IMR-90 (cell line): ENCODE measurements around the gene RAB29. TPM values are rescaled to one million over a fixed set of nuclear protein-coding genes. Genes with fewer than 3 reads are reported as not detected.

ENCODE experiments used
- ATAC-seq: fragments of 200-7000 bp; cut with Tn5 transposase; 2 replicates; pipeline ENCODE4 v1.9.1; 2020; ENCODE audit warnings: low read depth, mild to moderate bottlenecking, moderate library complexity
- BruUV-seq: library from RNA; stranded (reverse); fragments of 400-500 nt; replicated peaks from 2 replicates; lab custom pipeline; 2021; lab: Mats Ljungman, UMichigan
- CTCF ChIA-PET: fragments of 300-600 bp; formaldehyde crosslinking; extraction: SDS; loops from one replicate; lab custom pipeline; 2021; ENCODE audit warnings: antibody characterized with exemption; lab: Yijun Ruan, JAX
- POLR2A ChIA-PET: fragments of 300-600 bp; sonication (Branson Sonifier 250); formaldehyde crosslinking; loops from one replicate; lab custom pipeline; 2022; ENCODE audit warnings: antibody characterized with exemption; ENCODE audit not compliant: unreplicated experiment; lab: Charles Lee
- DNase-seq: peaks from one replicate; pipeline ENCODE4 v3.0.0; 2013
- H2AFZ ChIP-seq: replicated peaks from 2 replicates; pipeline ENCODE3; 2013; ENCODE audit warnings: low read length, mild to moderate bottlenecking; ENCODE audit not compliant: poor library complexity
- H2AK5ac ChIP-seq: 2 replicates; pipeline ENCODE4 v1.6.1; 2013; ENCODE audit warnings: low read depth, low read length, inconsistent platforms
- H2AK9ac ChIP-seq: replicated peaks from 2 replicates; pipeline ENCODE3; 2013; ENCODE audit warnings: mild to moderate bottlenecking, low read depth, low read length, moderate library complexity; ENCODE audit not compliant: poor library complexity
- H2BK120ac ChIP-seq: 2 replicates; pipeline ENCODE4 v1.6.1; 2013; ENCODE audit warnings: low read depth, low read length, inconsistent platforms
- H2BK15ac ChIP-seq: 3 replicates; pipeline ENCODE4 v1.6.1; 2013; ENCODE audit warnings: low read depth, low read length, inconsistent platforms
- H2BK20ac ChIP-seq: 2 replicates; pipeline ENCODE4 v1.6.1; 2013; ENCODE audit warnings: low read depth, mild to moderate bottlenecking, inconsistent platforms, low read length, moderate library complexity
- H2BK5ac ChIP-seq: 2 replicates; pipeline ENCODE4 v1.6.1; 2013; ENCODE audit warnings: mild to moderate bottlenecking, low read depth, low read length, inconsistent platforms; ENCODE audit not compliant: poor library complexity, severe bottlenecking
- H3K14ac ChIP-seq: replicated peaks from 2 replicates; pipeline ENCODE4 v1.6.1; 2013; ENCODE audit warnings: low read depth, low read length, inconsistent platforms
- H3K18ac ChIP-seq: 2 replicates; pipeline ENCODE4 v1.6.1; 2013; ENCODE audit warnings: low read depth, low read length, control low read depth
- H3K23ac ChIP-seq: 2 replicates; pipeline ENCODE4 v1.6.1; 2013; ENCODE audit warnings: low read depth, low read length, inconsistent platforms
- H3K27ac ChIP-seq: 2 replicates; pipeline ENCODE4 v1.5.1; 2013; ENCODE audit warnings: mild to moderate bottlenecking, control low read depth, low read length; ENCODE audit not compliant: insufficient read depth
- H3K27me3 ChIP-seq: 2 replicates; pipeline ENCODE4 v1.6.1; 2013; ENCODE audit warnings: low read length; ENCODE audit not compliant: control insufficient read depth, insufficient read depth
- H3K36me3 ChIP-seq: 2 replicates; pipeline ENCODE4 v1.6.1; 2013; ENCODE audit warnings: low read length, mixed read lengths; ENCODE audit not compliant: control insufficient read depth, insufficient read depth
- H3K4ac ChIP-seq: 2 replicates; pipeline ENCODE4 v1.6.1; 2013; ENCODE audit warnings: low read depth, low read length, inconsistent platforms
- H3K4me1 ChIP-seq: 2 replicates; pipeline ENCODE4 v1.6.1; 2013; ENCODE audit warnings: low read length, mixed read lengths; ENCODE audit not compliant: control insufficient read depth, insufficient read depth
- H3K4me2 ChIP-seq: 2 replicates; pipeline ENCODE4 v1.6.1; 2013; ENCODE audit warnings: low read depth, mild to moderate bottlenecking, control low read depth, low read length, moderate library complexity
- H3K4me3 ChIP-seq: 2 replicates; pipeline ENCODE4 v1.5.1; 2013; ENCODE audit warnings: low read depth, mild to moderate bottlenecking, control low read depth, low read length, moderate library complexity; ENCODE audit not compliant: insufficient read depth
- H3K56ac ChIP-seq: 2 replicates; pipeline ENCODE4 v1.6.1; 2013; ENCODE audit warnings: low read length, inconsistent platforms; ENCODE audit not compliant: insufficient read depth; ENCODE audit errors: extremely low read depth
- H3K79me1 ChIP-seq, 2 experiments: 2 replicates each; pipeline ENCODE4 v1.6.1; 2013; ENCODE audit warnings: low read length in 2 of 2, inconsistent platforms in 1 of 2, low read depth in 1 of 2
- H3K9ac ChIP-seq: 2 replicates; pipeline ENCODE4 v1.6.1; 2013; ENCODE audit warnings: low read depth, low read length, control low read depth
- H3K9me1 ChIP-seq: 2 replicates; pipeline ENCODE4 v1.6.1; 2013; ENCODE audit warnings: low read length, inconsistent platforms; ENCODE audit not compliant: insufficient read depth
- H3K9me3 ChIP-seq: 2 replicates; pipeline ENCODE4 v1.6.1; 2013; ENCODE audit warnings: low read length; ENCODE audit not compliant: control insufficient read depth, insufficient read depth
- H4K20me1 ChIP-seq: 2 replicates; pipeline ENCODE4 v1.6.1; 2013; ENCODE audit warnings: low read length, inconsistent platforms; ENCODE audit not compliant: insufficient read depth
- H4K5ac ChIP-seq: 2 replicates; pipeline ENCODE4 v1.6.1; 2013; ENCODE audit warnings: mild to moderate bottlenecking, low read depth, low read length, control low read depth
- H4K8ac ChIP-seq, 2 experiments: 2 replicates each; pipeline ENCODE4 v1.6.1; 2013; ENCODE audit warnings: low read depth in 2 of 2, low read length in 2 of 2, control low read depth in 1 of 2, inconsistent platforms in 1 of 2
- H4K91ac ChIP-seq: 2 replicates; pipeline ENCODE4 v1.6.1; 2013; ENCODE audit warnings: low read depth, low read length, inconsistent platforms; ENCODE audit not compliant: insufficient read depth
- CEBPB ChIP-seq: IDR thresholded peaks from 2 replicates; pipeline ENCODE4 v1.6.1; 2012; ENCODE audit warnings: low read depth, low read length, improper control_type of control experiment
- CHD1 ChIP-seq: IDR thresholded peaks from 2 replicates; pipeline ENCODE4 v1.6.1; 2012; ENCODE audit warnings: low read depth, low read length, improper control_type of control experiment
- MAFK ChIP-seq: IDR thresholded peaks from 2 replicates; pipeline ENCODE4 v1.6.1; 2012; ENCODE audit warnings: low read depth, low read length, improper control_type of control experiment
- WGBS, 2 experiments: methylation state at CpG; one replicate each; pipeline versions ENCODE4 v1.1.5 to v1.1.7; 2013; ENCODE audit warnings: missing lambda C conversion rate in 2 of 2; ENCODE audit not compliant: insufficient read length in 1 of 2; ENCODE audit errors: extremely low coverage in 2 of 2; 5-methylcytosine and 5-hydroxymethylcytosine counted together
- dilution Hi-C: fragments of 300-500 bp; cut with HindIII; formaldehyde crosslinking; loops from one replicate; pipeline ENCODE4 v1.14.3; 2018; ENCODE audit warnings: low sequenced_read_pairs; ENCODE audit not compliant: unreplicated experiment
- in situ Hi-C: fragments of 300-500 bp; cut with MboI; formaldehyde crosslinking; loops from 3 replicates; pipeline ENCODE4 v1.14.3; 2019; ENCODE audit warnings: low sequenced_read_pairs, inconsistent platforms, mixed read lengths
- intact Hi-C: fragments of 100-400 bp; cut with micrococcal nuclease; formaldehyde crosslinking; loops from 2 replicates; pipeline ENCODE4 v1.10.0; 2022
- polyA plus RNA-seq, 3 experiments: library from polyadenylated mRNA; depleted of rRNA; stranded (reverse); fragments of >200 nt; gene quantifications; 2 replicates each; pipeline ENCODE4 v1.2.3, GENCODE V29; 2012; ENCODE audit warnings: low replicate concordance in 1 of 3
- total RNA-seq: library from RNA; depleted of rRNA; stranded (reverse); fragments of >200 nt; gene quantifications from 2 replicates; pipeline ENCODE4 v1.2.3, GENCODE V29; 2012

Gene RAB29
- total and polyA plus RNA-seq, 2 of the 4 experiments (the other 2 are of a cell fraction) = 5.7 to 7.3 TPM

DNA sequence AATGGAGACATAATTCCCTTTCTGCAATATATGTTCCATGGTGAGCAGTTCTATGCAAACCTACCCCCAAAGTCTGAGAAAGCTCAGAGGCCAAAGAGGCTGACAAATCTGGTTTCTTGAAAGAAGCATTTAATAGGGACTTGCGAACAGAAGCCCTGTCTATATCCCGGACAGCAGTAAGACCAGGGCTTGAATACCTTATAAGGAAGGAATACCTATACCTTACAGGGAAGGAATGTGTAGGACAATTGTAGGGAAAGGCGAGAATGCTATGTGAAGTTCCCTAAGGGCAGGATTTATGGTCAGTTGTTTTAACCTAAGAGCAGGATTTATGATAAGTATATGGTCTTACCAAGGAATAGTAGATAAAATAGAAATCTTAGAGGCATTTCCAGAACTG is 42.7 kb upstream of the RAB29 start:
- Histone ChIP-seq H3K4ac (no peak overlapping the region), H4K8ac (no peak overlapping the region), H2BK20ac (no peak overlapping the region), H3K18ac (no peak overlapping the region), H4K20me1 (no peaks in the 10 kb centered on the region), H2AK5ac (no peak overlapping the region), H3K4me2 (no peak overlapping the region), H4K5ac (no peak overlapping the region), H3K9me1 (peaks cover 5% of the 10 kb centered on the region; the same call in 1 of the 2 replicates), H3K23ac (no peak overlapping the region), H2BK15ac (no peak overlapping the region), H3K4me1 (peaks cover 3% of the 10 kb centered on the region; the same call in 1 of the 2 replicates), H3K14ac (no peak overlapping the region), H2AK9ac (no peak overlapping the region), H3K56ac (no peak overlapping the region), H3K27ac (no peak overlapping the region), H3K9ac (no peak overlapping the region), H3K9me3 (no peaks in the 10 kb centered on the region), H2AFZ (no peak overlapping the region), H3K27me3 (peaks cover 3% of the 10 kb centered on the region; the same call in 1 of the 2 replicates), H3K4me3 (no peak overlapping the region), H3K79me1 (peaks cover 0 to 6% of the 10 kb centered on the region in 2 experiments; a peak in 1 of 4 replicates), H2BK120ac (no peak overlapping the region), H2BK5ac (no peak overlapping the region), H4K91ac (no peak overlapping the region), H3K36me3 (no peaks in the 10 kb centered on the region)
- dilution Hi-C loops (no loop called here), in situ Hi-C loops (no loop called here), intact Hi-C loops (no loop called here)
- TF ChIP-seq MAFK = no peak
- no peak for TF ChIP-seq CEBPB
- no peak for TF ChIP-seq CHD1
- POLR2A ChIA-PET = no interaction called here
- CTCF ChIA-PET = no interaction called here
- DNase-seq (no peak), ATAC-seq (no peak)
- no CpG with 5 or more reads among the region's 3 CpGs for WGBS, 2 experiments
- BruUV-seq = no TSS peak
